Gastrocnemius medialis (tissue), 4 donors: ENCODE measurements around the gene PRPF4.

Experiments
- CTCF ChIP-seq, 5 experiments: fragments of 450-650 bp in 3 of 5; fragments of 200-600 bp in 2 of 5; sonication (generic) in 2 of 5; IDR thresholded peaks in 4 of 5; conservative IDR thresholded peaks in 1 of 5; 1 replicate in 4 of 5; 2 replicates in 1 of 5; pipeline ENCODE4 v1.5.1; 2016 to 2019; ENCODE audit warnings: antibody characterized with exemption in 5 of 5, mild to moderate bottlenecking in 3 of 5, moderate library complexity in 3 of 5
- POLR2A ChIP-seq, 2 donors: fragments of 450-650 bp; IDR thresholded peaks; one replicate each; pipeline ENCODE4 v1.6.1; 2017; ENCODE audit warnings: antibody characterized with exemption in 2 of 2, mild to moderate bottlenecking in 2 of 2, moderate library complexity in 2 of 2

DNA sequence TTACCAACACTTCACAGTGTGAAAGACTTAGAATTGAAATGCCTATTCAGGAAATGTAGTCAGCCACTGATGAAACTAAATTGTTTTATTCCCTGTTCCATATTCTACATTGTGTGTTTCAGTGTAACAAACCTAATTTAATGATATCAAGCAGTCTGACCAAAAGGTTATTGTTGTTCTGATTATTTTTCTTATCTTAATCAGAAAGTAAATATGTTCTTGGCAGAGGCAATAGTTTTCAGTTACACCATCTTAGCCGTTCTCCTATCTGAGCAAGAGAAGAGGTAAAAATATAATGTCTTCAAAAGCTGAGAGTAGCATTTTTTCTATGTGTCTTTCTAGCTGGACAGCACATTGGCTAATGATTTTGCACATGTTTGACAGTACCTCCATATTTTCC, 17.2 kb upstream of the PRPF4 start:
- TF ChIP-seq POLR2A (IDR thresholded peaks at IDR 0.05) = no peak
- no peak for TF ChIP-seq CTCF (IDR thresholded peaks at IDR 0.05 in 4 of 5, conservative IDR thresholded peaks at IDR 0.05 in 1 of 5)
